Astrocyte of the cerebellum (primary cell): ENCODE results near the gene TUBGCP4.

Source experiments
- DNase-seq: peaks from one replicate; pipeline ENCODE4 v3.0.0-alpha.2; 2011; ENCODE audit warnings: low read depth
- H3K4me3 ChIP-seq: 2 replicates; pipeline ENCODE4 v1.5.1; 2011; ENCODE audit warnings: mild to moderate bottlenecking, low read depth, low read length, moderate library complexity
- CTCF ChIP-seq: IDR thresholded peaks from 2 replicates; pipeline ENCODE4 v1.5.1; 2012; ENCODE audit warnings: low read length, low read depth, moderate library complexity, mild to moderate bottlenecking; ENCODE audit errors: missing control alignments
- in situ Hi-C: cut with HindIII; loops from 2 replicates; pipeline ENCODE4 v1.10.0; 2017; ENCODE audit warnings: low sequenced_read_pairs

Gene TUBGCP4

GRCh38 chr15:43403616-43404015, 32.7 kb downstream of the TUBGCP4 start:
- no peak for TF ChIP-seq CTCF
- no peak for DNase-seq
- no peak overlapping the region for H3K4me3 ChIP-seq
- in situ Hi-C loops: no loop called here

- no peak overlapping the region for H3K4me3 ChIP-seq
- DNase-seq: no peak
- TF ChIP-seq CTCF: no peak
- in situ Hi-C loops: no loop called here
These were observed 33.2 kb downstream of the TUBGCP4 start for GRCh38 chr15:43404130-43404529.

GRCh38 chr15:43406189-43406588, 35.3 kb downstream of the TUBGCP4 start:
- in situ Hi-C loops: no loop called here
- no peak for TF ChIP-seq CTCF
- no peak overlapping the region for H3K4me3 ChIP-seq
- no peak for DNase-seq

- in situ Hi-C loops: no loop called here
These were observed 35.9 kb downstream of the TUBGCP4 start for GRCh38 chr15:43406808-43407207.

GRCh38 chr15:43408789-43409188, 37.9 kb downstream of the TUBGCP4 start:
- TF ChIP-seq CTCF: no peak
- in situ Hi-C loops: no loop called here
- no peak overlapping the region for H3K4me3 ChIP-seq
- no peak for DNase-seq

More at GRCh38 chr15:43406808-43407207, 35.9 kb downstream of the TUBGCP4 start:
- no peak for TF ChIP-seq CTCF
- DNase-seq: no peak
- H3K4me3 ChIP-seq: no peak overlapping the region

- no peak for DNase-seq
- in situ Hi-C loops: no loop called here
- no peak overlapping the region for H3K4me3 ChIP-seq
- TF ChIP-seq CTCF: no peak
These were observed 39.8 kb downstream of the TUBGCP4 start for GRCh38 chr15:43410572-43411214.
